GM21390 (cell line): Measurements from ENCODE around the gene TP53RK.

Source experiments
- ATAC-seq: cut with Tn5 transposase; IDR thresholded peaks from one replicate; pipeline ENCODE4 v1.9.1; 2021; ENCODE audit not compliant: unreplicated experiment

TP53RK gene

DNA sequence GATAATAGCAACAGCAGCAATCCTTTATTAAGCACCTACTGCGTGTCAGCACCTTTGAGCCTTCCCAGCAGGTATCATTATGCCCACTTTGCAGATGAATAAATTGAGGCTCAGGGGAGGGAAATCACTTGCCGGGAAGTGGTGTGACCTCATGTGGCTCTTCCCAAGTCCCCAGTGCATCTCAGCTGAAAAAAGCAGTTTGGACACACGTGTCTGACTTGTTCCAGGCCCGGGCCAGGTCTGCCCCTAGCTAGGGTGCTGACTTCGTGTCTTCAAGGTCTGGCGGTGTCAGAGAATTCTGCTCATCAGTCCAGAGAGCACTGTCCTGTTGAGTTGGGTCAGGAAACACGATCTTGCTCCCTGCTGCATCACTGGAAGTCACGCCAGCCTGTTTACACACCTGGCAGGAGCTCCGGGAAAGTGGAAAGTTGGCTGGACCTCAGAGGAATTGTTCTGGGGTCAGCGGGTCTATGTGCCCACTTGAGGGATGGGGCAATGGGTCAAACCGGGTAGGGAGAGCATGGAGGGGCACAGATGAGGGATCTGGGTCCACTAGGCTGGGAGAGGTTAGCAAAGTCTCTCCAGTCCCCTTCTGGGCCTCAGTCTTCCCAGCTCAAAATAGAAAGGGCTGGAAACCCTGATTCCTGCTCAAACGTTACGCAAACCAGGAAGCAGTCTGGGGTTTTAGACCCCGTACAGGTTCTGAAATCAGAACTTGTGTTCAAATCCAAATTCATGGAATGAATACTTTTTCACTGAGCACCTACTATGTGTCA lies 48.5 kb downstream of the TP53RK start:
- no peak for ATAC-seq

DNA sequence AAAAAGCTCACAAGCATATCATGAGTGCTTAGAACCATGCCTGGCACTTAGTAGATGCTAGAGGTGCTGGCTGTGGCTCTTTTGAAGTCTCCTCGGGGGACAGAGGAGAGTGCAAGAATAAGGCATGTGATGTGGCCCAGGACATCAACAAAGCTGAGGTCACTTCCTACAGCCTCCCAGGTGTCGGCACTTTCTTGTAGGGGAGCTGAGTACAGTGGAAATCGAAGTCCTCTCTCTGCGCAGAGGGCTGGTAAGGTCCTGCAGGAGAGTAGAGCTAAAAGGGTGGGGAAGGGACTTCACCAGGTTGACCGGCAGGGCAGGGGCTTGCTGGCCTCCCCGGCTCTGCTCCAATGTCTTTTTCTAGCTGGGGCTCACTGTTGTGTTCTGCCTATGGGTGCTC lies 49.2 kb downstream of the TP53RK start:
- no peak for ATAC-seq

DNA sequence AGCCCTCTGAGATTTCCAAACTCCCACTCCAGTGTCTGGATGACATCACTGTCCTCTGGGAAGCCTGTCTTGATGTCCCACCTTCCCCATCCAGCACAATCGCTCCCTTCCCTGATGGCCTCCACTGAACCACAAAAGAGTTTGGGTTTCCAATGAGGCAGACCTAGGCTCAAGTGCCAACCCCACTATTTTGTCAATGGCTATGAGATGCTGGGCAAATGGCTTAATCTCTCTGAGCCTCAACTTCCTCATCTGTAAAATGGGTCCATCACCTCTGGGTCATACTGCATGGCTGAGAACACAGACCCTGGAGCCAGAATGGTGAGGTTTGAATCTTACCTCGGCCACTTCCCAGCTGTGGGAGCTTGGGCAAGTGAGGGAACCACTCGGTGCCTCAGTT lies 49.7 kb downstream of the TP53RK start:
- ATAC-seq = no peak

DNA sequence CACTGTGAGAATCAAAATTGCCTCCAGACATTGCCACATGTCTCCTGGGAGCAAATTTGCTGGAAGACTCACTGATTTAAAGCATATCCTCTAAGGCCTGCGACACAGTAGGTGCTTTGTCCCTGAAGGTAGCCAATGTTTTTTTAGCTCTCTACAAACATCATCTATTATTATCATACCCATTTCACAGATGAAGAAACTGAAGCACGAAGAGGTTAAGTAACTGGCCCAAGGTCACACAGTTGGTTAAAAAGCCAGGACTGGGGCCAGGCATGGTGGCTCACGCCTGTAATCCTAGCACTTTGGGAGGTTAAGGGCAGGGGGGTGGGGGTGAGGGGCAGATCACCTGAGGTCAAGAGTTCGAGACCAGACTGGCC lies 50.4 kb downstream of the TP53RK start:
- no peak for ATAC-seq

DNA sequence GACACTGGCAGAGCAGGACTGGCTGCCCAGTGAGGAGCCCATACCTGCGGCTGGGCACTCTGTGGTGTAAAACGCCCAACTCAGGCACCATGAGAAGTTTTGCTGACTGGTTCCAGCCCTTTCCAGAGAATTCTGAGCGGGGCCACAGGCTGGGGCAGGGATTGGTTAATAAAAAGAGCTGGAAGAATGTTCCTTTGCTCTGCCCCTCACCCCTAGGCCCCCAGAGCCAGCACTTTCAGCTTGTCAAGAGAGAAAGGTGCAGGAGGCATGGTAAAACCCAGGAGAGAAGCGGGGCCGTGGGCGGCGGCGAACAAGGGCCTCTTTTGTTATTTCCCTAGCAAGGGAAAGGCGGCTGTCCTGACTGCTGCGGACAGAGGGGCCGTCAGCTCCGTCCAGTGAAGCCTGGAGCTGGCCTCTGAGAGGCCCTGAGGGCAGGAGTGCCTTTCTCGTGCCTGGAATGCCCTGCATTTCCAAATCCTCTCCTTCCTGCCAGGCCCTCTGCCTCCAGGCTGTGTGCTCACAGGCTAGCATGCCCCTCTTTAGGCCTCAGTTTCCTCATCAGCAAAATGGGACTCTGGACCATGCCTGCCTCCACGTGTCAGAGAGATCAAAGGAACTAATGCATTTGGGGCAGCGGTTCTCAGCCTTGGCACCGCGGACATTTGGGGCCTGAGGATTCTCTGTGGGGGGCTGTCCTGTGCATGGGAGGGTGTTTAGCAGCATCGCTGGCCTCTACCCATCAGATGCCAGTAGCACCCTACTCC lies 50.9 kb downstream of the TP53RK start:
- no peak for ATAC-seq

DNA sequence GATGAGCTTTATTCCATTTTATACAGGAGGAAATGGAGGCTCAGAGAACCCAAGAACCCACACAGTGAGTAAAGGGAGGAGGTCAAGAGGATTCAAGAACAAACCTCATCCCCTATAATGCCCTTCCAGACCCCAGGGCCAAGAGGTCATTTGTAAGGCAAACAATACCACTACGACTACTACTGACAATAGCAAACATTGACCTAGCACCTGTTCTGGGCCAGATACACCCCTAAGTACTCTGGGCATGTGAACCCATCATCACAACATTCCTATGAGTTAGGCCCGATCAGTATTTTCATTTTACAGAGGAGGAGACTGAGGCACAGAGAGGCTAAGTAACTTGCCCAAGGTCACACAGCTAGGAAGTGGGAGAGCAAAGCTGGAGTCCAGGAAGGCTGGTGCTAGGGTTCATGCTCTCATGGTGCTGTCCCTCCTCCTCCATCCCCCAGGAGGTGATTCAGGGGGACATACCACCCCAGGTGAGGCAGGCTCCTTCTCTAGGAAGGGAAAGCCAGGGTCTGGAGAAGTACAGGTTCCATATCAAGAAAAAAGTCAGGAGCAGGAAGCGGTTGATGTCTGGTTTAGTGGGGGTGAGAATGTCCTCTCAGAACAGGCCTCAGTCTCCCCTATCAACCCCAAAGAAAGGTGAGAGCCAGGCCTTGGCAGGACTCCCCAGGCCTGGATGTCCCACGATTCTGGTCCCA lies 51.7 kb downstream of the TP53RK start:
- no peak for ATAC-seq

DNA sequence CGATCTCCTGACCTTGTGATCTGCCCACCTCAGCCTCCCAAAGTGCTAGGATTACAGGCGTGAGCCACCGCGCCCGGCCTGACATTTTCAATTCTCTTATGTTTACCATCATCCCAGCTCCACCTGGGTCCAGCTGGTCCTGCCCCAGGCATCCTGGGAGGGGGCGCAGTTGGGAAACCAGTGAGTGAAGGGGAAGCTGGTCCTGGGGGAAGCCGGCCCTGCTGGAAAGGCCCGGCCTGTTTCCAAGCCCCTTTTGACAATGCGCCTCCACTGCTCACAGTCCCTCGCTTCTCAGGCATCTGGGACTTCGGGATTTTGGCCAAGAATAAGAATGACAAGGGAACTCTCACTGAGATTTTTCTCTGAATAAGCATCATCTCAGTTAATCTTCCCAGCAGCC lies 52.2 kb downstream of the TP53RK start:
- no peak for ATAC-seq

DNA sequence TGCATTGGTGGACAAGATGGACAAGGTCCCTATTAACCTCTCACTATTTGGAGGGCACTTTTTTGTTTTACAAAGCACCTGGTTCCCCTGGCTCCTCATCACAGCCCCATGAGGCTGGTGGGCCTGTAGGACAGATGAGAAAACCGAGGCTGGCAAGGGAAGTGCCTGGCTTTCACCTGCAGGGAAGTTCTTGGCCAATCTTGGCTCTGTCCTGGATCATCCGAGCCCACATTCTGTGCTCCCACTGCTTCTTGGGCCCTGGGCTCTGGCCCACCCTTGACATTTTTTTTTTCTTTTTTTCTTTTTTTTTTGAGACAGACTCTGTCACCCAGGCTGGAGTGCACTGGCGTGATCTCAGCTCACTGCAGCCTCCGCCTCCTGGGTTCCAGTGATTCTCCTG lies 52.7 kb downstream of the TP53RK start:
- ATAC-seq = no peak

DNA sequence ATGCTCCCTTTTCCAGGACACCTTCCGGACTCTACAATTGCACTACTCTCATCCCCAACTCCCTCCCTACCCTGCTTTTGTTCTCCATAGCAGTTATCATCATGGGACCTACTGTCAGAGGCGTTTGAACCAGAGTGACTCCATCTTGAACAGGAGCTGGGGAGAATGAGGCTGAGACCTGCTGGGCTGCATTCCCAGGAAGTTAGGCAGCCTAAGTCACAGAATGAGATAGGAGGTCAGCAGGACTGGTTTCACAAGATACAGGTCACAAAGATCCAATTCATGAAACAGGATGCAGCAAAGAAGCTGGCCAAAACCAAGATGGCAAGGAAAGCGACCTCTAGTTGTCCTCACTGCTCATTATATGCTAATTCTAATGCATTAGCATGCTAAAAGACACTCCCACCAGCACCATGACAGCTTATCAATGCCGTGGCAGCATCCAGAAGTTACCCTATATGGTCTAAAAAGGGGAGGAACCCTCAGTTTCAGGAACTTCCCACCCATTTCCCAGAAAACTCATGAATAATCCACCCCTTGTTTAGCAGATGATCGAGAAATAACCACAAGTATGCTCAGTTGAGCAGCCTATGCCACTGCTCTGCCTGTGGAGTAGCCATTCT lies 53.6 kb downstream of the TP53RK start:
- no peak for ATAC-seq

DNA sequence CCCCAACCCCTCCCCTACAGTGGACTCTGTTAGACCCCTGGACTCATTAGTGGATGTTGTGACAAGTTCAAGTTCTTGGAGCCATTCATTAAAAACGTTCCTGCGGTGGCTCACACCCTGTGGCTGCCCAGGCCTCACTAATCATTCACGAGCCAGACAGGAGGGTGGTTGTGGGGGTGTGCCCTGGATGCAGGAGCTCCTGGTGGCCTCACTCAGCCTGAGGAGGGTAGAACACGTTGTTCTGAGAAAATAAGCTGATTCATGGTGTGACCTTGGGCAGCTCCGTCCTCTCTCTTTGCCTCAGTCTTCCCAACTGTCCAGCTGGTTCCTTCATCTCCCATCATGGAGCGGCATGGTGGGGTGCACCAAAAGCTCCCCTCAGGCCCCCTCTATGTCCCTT lies 54.7 kb downstream of the TP53RK start:
- ATAC-seq = no peak
